Measurements from ENCODE around the gene NTHL1.

NTHL1 gene

DNA sequence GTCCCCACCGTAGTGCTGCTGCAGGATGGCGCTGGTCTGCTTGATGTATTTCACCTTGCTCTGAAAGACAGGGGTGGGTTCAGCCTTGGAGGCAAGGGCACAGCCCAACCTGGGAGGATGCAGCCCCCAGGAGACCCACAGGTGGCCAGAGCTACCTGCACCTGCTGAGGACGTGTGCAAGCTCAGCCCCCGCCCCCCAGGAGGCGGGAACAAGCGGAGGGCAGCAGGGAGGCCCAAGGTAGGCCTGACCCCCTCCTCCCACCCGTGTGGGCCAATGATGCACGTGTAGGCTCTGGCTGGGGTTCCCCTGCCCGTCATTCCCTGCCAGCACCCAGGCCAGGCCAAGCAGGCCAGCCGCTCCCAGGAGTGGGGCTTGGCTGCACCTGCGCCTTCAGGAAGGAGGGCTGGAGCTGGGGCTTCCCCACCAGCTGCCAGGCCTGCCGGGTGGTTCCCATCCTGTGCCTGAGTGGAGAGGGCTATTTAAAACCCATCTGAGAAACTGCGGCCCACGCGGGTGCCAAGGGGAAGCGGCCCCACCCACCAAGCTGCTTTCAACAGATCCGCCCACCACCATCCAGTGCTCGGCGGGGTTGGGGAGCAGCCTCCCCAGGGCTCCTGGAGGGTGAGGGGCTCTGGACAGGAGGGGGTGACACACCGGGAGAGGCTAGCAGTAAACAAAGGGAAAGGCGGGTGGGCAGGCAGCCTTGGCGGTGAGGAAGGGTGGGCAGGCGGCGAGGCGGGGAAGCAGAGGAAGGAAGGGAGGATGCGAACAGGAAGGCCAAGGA lies 3.8 kb downstream of the NTHL1 start:
- H3K4me1 Mint-ChIP-seq (ENCODE audit: low read depth): peaks cover 11% of the 10 kb centered on the region
- H3K9me3 Mint-ChIP-seq: no peaks in the 10 kb centered on the region
- H3K4me3 Mint-ChIP-seq: no peak overlapping the region
- H3K36me3 Mint-ChIP-seq (ENCODE audit: low read depth): no peaks in the 10 kb centered on the region
- H3K27ac Mint-ChIP-seq: no peak overlapping the region
- H3K27me3 Mint-ChIP-seq: no peaks in the 10 kb centered on the region

DNA sequence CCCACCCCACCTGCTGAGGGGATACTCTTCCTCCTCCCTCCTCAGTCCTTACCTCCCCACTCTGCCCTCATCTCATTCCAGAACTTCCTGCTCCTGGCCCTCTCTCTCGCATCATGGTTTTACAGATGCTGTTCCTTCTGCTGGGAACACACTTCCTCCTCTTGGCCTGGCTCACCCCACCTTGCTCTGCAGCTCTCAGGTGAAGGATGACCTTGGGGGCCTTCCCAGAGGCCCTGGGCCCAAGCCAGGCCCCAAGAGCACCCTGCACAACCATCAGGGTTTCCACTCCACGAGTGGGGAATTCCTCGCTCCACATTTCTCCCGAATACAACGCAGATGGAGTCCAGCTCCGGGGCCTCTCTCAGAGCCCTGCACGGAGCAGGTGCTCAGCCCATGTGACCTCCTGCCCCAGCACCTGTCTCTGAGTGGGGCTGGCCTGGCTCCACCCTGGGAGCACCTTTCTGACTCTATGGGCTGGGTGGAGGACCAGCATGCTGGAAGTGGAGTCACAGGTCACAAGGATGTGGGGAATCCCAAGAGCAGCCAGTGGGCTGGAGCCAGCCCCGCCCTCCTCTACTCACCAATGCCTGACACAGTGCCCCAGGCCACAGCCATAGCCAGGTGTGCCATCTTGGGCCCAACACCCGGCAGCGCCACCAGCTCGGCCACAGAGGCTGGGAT lies 4.5 kb downstream of the NTHL1 start:
- H3K4me3 Mint-ChIP-seq: no peak overlapping the region
- no peaks in the 10 kb centered on the region for H3K27me3 Mint-ChIP-seq
- H3K4me1 Mint-ChIP-seq (ENCODE audit: low read depth): peaks cover 5% of the 10 kb centered on the region
- H3K27ac Mint-ChIP-seq: no peak overlapping the region
- H3K9me3 Mint-ChIP-seq: no peaks in the 10 kb centered on the region
- H3K36me3 Mint-ChIP-seq (ENCODE audit: low read depth): no peaks in the 10 kb centered on the region

DNA sequence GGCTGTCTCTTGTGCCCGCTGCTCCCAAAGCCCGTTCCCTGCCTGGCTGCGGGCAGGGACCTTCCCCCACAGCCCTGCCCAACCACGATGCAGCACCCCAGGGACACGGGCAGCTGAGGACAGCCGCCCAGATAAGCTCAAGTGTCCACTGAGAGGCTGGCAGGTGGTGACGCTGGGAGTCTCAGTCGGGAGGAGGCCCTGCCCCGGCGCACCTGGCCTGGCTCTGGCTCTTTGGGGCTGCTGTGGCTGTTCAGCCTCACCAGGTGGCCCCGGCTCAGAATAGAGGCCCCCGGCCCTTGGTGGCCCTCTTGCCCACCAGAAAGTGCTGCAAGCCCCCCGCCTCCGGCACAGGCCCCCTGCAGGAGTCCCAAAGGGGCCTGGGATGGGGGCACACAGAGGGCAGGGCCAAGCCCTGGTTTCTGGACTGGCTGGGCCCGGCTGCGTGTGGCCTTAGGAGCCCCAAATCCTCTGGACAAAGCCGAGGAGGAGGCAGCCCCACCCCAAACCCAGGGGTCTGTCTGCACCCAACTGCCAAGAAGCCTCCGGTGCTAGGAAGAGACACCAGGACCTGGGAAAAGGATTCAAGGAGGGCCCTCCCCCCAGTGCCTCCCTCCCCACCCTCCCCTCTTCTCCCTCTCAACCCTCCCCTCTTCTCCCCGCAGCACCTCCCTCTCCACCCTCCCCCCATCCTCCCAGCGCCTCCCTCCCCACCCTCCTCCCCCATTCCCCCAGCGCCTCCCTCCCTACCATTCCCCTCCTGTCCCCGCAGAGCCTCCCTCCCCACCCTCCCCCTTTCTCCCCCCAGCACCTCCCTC lies 5.3 kb downstream of the NTHL1 start:
- Mint-ChIP-seq H3K36me3 (ENCODE audit: low read depth) (no peaks in the 10 kb centered on the region), H3K9me3 (no peaks in the 10 kb centered on the region), H3K4me3 (no peak overlapping the region), H3K27me3 (no peaks in the 10 kb centered on the region), H3K27ac (no peak overlapping the region), H3K4me1 (ENCODE audit: low read depth) (peaks cover 5% of the 10 kb centered on the region)

DNA sequence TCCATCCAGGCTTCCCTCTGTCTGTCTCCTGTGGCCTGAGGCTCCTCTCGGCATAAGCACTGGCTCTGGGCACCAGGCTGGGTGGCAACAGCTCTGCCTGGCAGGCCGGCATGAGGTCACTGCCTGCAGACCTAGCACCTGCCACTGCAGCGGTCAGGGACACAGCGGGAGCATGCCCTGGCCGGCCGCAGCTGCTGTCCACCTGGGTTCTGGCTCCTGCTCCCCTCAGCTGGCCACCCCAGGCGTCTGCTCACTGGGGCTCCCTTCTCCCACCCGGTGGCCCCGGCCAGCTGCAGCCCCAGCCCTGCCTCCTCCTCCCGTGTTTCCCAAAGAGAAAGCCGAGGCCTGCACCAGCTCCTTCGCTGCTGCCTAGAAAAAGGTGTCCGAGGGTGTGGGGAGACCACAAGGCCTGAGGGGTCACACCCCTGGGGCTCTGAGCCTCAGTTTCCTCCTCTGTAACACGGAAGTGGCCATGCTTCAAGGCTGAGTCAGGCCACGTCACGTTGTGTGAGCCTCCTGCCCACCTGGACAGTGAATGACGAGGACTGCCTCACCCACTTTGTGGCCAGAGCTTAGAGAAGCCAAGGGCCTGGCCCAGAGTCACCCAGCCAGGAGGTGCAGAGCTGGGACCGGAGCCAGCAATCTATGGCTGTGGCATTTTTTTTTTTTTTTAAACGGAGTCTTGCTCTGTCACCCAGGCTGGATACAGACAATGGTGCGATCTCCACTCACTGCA lies 6.7 kb downstream of the NTHL1 start:
- Mint-ChIP-seq H3K4me3 (no peak overlapping the region), H3K4me1 (ENCODE audit: low read depth) (no peaks in the 10 kb centered on the region), H3K27ac (no peak overlapping the region), H3K9me3 (no peaks in the 10 kb centered on the region), H3K27me3 (no peaks in the 10 kb centered on the region), H3K36me3 (ENCODE audit: low read depth) (no peaks in the 10 kb centered on the region)

DNA sequence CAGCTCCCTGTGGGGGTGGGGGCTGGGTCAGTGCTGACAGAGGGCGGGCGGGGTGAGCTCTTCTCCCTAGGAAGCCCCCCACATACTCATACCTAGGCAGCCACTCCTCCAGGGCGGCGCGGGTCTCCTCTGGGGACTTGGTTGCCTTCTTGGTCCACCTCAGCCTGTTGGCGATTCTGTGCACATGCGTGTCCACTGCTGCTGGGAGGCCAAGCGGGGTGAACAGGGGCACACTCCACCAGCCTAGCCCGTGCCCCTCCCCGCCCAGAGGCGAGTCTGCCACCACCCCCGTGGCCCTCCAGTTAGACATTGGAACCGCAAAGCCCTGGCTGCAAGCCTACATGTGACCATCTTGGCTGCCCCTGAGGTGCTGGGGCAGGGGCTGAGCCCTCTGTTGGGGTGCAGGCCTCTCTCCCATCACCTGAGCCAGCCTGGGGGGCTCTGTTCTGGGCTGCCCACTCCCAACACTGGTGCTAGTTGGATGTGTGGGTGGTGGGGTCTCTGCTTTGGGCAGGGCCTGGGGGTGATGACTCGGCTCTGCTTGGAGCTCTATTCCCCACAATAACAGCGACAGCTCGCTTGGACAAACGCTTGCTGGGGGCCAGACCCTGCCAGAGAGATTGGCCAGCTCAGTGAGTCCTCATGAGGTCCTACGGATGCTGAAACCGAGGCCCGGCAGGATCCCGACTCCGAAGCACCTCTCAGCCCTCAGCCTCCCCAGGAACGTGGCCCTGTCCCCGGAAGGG lies 7.4 kb downstream of the NTHL1 start:
- no peaks in the 10 kb centered on the region for H3K4me1 Mint-ChIP-seq (ENCODE audit: low read depth)
- H3K4me3 Mint-ChIP-seq: no peak overlapping the region
- H3K27me3 Mint-ChIP-seq: no peaks in the 10 kb centered on the region
- H3K36me3 Mint-ChIP-seq (ENCODE audit: low read depth): no peaks in the 10 kb centered on the region
- H3K27ac Mint-ChIP-seq: no peak overlapping the region
- no peaks in the 10 kb centered on the region for H3K9me3 Mint-ChIP-seq

DNA sequence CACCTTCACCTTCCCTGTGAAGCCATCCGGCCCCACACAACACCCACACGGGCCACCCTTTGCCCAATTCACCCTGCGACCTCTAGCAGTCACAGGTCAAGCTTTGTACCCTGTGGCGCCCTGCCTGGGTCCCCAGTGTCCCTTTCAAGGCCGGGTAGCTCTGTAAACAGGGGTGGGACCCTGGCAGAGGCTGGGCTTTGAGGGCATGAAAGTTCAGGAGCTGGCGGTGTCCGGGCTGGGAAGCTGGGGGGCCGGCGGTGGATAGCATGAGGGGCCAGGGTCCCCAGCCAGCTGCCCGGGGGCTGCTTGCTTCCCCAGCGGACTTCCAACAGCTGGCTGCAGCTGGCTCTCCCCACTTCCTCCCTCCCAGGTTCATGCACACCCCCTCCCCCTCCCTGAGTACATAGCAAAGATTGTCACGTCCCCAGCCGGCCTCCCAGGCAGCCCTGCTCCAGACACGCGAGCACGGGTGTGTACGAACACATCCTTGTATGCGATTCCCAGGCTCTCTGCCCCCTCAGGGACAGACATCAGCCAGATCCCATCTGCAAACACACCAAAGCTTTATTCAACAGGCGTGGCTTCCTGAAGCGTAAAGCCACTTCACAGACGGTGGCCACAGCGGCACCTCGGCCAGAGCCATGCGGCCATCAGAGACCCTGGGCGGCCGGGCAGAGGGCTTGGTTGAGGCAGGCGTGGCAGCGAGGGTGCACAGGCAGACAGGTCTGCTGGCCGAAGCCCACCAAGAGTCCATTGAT lies 8.2 kb downstream of the NTHL1 start:
- Mint-ChIP-seq H3K4me1 (ENCODE audit: low read depth) (no peaks in the 10 kb centered on the region), H3K36me3 (ENCODE audit: low read depth) (no peaks in the 10 kb centered on the region), H3K4me3 (no peak overlapping the region), H3K27me3 (no peaks in the 10 kb centered on the region), H3K27ac (no peak overlapping the region), H3K9me3 (no peaks in the 10 kb centered on the region)

DNA sequence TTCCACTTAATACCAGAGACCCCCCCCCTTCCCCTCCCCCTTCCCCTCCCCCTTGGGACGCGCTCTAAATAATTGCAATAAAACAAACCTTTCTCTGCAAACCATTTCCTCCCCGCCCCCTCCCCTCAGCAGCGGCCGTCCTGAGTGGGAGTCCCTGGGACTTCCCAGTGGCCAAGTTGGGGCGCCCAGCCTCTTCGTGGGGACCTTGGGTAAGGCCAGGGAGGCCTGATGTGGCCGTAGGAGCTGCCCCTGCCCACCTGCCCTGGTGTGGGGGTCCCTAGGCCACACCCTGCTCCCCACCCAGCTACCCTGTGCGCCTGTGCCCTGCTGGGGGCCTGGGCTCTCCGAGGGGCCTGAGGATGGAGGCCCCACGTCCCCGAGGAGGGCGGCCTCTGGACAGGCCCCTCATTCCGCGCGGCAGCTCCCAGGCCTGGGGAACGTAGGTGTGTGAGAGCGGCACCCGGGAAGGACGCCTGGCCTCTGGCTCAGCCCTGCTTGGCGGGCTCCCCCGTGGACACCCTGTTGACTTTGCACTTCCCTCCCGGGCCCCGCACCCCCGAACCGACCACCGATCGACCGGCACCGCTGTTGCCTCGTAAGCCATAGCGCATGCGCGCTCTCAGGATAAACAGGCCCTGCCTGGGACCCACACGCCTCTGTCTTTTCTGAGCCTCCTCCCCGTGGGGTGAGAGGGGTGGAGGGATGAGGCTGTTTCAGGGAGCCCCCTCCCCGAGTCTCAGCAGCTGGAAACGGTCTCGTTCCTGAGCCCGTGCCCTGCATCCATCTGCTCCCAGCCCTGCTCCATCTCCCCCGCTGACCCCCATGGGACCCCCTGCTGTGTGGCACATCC lies 9.0 kb downstream of the NTHL1 start:
- Mint-ChIP-seq H3K4me3 (no peak overlapping the region), H3K9me3 (no peaks in the 10 kb centered on the region), H3K36me3 (ENCODE audit: low read depth) (no peaks in the 10 kb centered on the region), H3K27ac (no peak overlapping the region), H3K27me3 (no peaks in the 10 kb centered on the region), H3K4me1 (ENCODE audit: low read depth) (no peaks in the 10 kb centered on the region)

DNA sequence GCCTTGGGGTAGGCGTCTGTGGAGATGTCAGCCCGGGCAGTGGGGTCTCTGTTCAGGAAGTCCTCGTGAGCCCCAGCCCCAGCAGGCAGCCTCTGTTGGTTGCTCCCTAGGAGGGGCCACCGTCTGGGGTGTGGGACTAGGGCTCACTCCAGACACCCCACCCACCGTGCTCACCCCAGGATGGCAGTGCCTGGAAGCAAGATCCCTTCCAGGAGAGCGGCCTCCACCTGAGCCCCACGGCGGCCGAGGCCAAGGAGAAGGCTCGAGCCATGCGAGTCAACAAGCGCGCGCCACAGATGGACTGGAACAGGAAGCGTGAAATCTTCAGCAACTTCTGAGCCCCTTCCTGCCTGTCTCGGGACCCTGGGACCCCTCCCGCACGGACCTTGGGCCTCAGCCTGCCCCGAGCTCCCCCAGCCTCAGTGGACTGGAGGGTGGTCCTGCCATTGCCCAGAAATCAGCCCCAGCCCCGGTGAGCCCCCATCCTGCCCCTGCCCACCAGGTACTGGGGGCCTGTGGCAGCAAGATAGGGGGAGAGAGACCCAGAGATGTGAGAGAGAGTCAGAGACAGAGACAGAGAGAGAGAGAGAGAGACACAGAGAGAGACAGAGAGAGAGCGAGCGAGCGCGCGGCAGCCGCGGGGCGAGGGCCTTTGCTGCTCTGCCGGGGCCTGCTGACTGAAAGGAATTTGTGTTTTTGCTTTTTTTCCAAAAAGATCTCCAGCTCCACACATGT lies 9.8 kb downstream of the NTHL1 start:
- Mint-ChIP-seq H3K9me3 (no peaks in the 10 kb centered on the region), H3K27me3 (no peaks in the 10 kb centered on the region), H3K4me3 (no peak overlapping the region), H3K27ac (no peak overlapping the region), H3K4me1 (ENCODE audit: low read depth) (no peaks in the 10 kb centered on the region), H3K36me3 (ENCODE audit: low read depth) (no peaks in the 10 kb centered on the region)

DNA sequence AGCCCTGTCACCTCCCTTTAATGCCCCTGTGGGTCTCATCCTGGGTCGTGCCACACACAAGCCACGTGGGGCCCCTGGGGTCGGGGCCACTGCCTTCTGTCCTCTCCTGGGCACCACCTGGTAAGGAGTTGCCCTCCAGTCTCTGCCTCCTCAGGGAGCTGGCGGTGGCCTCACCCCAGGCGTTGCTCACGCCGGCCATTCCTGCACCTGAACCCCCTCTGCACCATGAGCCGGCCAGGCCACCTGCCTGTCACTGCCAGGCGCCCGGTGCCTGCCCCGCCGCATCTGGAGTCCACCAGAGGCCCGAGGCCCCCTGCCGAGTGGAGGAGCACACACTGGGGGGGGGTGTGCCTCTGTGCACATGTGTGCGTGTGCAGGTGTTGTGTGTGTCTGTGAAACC lies 10.5 kb downstream of the NTHL1 start:
- Mint-ChIP-seq H3K9me3 (no peaks in the 10 kb centered on the region), H3K4me3 (no peak overlapping the region), H3K4me1 (ENCODE audit: low read depth) (no peaks in the 10 kb centered on the region), H3K27ac (no peak overlapping the region), H3K27me3 (no peaks in the 10 kb centered on the region), H3K36me3 (ENCODE audit: low read depth) (no peaks in the 10 kb centered on the region)

DNA sequence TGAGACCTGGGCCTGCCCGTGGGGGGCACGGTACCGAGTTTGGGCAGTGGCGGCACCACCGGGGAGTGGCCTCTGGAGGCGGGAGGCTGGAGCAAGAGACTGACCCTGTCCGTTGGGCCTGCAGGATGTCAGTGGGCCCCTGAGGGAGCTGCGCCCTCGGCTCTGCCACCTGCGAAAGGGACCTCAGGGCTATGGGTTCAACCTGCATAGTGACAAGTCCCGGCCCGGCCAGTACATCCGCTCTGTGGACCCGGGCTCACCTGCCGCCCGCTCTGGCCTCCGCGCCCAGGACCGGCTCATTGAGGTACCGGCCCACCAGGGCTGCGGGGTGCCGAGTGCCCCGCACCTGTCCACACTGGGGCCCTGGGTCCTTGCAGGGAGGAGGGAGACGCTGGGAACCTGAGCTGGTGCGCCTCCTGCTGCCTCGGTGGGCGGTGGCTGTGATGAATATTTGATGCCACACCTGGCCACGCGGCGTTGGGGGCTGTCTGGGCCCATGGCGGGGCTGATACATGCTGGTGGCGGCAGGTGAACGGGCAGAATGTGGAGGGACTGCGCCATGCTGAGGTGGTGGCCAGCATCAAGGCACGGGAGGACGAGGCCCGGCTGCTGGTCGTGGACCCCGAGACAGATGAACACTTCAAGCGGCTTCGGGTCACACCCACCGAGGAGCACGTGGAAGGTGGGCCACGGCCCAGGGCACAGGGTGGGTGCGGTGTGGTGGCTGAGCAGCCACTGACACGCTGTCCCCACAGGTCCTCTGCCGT lies 11.3 kb downstream of the NTHL1 start:
- Mint-ChIP-seq H3K36me3 (ENCODE audit: low read depth) (no peaks in the 10 kb centered on the region), H3K9me3 (no peaks in the 10 kb centered on the region), H3K27ac (no peak overlapping the region), H3K27me3 (no peaks in the 10 kb centered on the region), H3K4me1 (ENCODE audit: low read depth) (no peaks in the 10 kb centered on the region), H3K4me3 (no peak overlapping the region)

DNA sequence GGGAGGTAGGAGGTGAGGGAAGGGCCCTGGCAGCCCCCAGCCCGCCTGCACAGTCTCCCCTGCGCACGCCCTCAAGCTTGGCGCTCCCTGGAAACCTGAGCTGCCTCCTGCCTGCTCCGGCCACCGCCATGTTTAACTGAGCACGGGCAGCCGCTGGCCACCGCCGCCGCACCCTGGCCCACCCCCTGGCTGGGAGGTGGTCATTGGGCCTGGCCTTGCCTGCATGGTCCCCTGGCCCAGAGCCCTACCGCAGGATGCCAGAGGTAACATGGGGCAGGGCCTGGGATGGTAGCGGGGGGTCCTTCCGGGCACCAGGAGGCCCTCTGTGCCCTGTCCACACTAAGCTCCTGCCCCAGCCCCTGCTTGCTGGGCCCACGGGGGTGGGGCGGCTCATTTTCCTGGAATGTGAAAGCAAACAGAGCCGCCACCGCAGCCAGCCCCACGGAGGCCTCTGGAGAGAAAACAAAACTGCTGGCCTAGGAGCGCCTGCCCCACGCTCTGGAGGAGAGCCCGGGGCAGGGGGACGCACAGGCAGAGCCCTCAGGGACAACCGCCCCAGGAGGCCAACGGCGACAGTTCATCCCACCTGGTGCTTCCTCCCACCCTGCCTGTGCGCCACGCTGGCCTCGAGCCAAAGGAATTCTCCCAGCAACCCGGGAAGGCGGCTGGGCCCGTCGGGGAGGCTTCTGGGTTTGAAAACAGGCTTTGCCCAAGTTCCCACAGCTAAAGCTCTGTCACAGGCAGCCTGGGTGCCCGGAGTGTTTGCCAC lies 12.0 kb downstream of the NTHL1 start:
- Mint-ChIP-seq H3K9me3 (no peaks in the 10 kb centered on the region), H3K36me3 (ENCODE audit: low read depth) (no peaks in the 10 kb centered on the region), H3K4me3 (no peak overlapping the region), H3K27ac (no peak overlapping the region), H3K4me1 (ENCODE audit: low read depth) (no peaks in the 10 kb centered on the region), H3K27me3 (no peaks in the 10 kb centered on the region)

Data from stimulated activated naive CD8-positive, alpha-beta T cell treated with anti-CD3 and anti-CD28 coated beads, Interleukin-15, Interleukin-2, amounts not matched to agents 100 ng/mL and 50 ng/mL, for 24 hours (primary cell).